Progenitor cell of endocrine pancreas (in vitro differentiated cells): ENCODE measurements around the gene MLPH. TPM values are rescaled to one million over a fixed set of nuclear protein-coding genes. Genes with fewer than 3 reads are reported as not detected.

ENCODE experiments used
- DNase-seq: peaks from one replicate; pipeline ENCODE4 v3.0.0; 2021; ENCODE audit warnings: low spot score; ENCODE audit not compliant: unreplicated experiment
- H3K27ac Mint-ChIP-seq: 2 replicates; pipeline ENCODE4 v1.8.0; 2021; ENCODE audit warnings: mild to moderate bottlenecking, moderate library complexity, mixed read lengths
- H3K27me3 Mint-ChIP-seq: 2 replicates; pipeline ENCODE4 v1.8.0; 2021; ENCODE audit warnings: mixed read lengths
- H3K36me3 Mint-ChIP-seq: 2 replicates; pipeline ENCODE4 v1.8.0; 2022; ENCODE audit warnings: mixed read lengths; ENCODE audit not compliant: insufficient read depth
- H3K4me1 Mint-ChIP-seq: 2 replicates; pipeline ENCODE4 v1.8.0; 2021; ENCODE audit warnings: low read depth, mixed read lengths
- H3K4me3 Mint-ChIP-seq: 2 replicates; pipeline ENCODE4 v1.8.0; 2021; ENCODE audit warnings: low read depth, mild to moderate bottlenecking, moderate library complexity, mixed read lengths
- H3K9me3 Mint-ChIP-seq: 2 replicates; pipeline ENCODE4 v1.8.0; 2021; ENCODE audit warnings: low read depth, mixed read lengths
- total RNA-seq: library from RNA; stranded (reverse); gene quantifications from 2 replicates; pipeline ENCODE4 v1.2.1, GENCODE V29; 2021
- TF ChIP-seq, protein P1 (sequence below): fragments of 200-600 bp; sonication (generic); IDR thresholded peaks from one replicate; pipeline ENCODE4 v1.5.0; 2021; ENCODE audit warnings: antibody characterized with exemption, mild to moderate bottlenecking; ENCODE audit not compliant: unreplicated experiment

The MLPH gene
- total RNA-seq, 1 donor from 2014 or later = 1.2 TPM

DNA sequence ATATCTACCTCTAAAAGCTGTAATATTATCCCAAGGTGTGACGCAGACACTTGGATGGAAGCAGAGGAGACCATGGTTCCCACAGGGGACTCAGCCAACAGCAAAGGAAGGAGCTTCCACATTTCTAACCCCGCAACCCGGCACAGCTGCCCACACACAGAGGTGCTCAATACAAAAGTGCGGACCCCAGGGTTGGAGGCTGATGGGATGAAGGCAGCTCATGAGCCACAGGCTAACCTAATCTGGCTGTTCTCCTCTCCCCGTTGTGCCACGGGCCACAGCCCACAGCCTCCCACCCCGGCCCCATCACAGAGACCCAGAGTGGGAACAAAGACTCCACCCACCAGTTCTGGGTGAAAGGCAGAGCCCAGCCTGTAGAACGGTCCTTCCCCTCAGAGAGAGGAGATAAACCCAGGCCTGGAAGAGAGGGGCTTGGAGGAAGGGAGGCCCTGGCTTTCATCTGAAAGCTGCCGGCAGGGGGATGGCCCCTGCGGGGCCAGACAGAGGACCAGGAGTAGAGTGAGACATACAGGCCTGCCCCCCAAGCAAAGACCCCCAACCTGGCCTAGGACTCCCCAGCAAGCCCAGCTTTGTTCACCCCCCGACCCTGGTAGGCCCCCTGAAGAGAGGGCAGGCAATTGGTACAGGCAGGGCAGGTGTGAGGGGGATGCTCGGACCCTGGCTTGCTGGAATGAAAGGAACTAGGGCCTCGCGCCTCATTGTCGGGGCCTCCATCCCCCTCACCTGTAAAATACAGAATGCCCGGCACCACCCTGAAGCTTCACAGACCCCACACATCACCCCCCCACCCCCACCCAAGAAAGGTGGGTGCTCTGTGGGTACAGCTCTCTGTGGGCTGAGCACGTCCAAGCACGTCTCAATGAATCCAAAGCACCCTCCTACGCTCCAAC is 96.6 kb downstream of the MLPH start:
- H3K27ac Mint-ChIP-seq = no peak overlapping the region
- peaks cover 3% of the 10 kb centered on the region for H3K4me1 Mint-ChIP-seq
- no peak for DNase-seq
- peaks cover 12% of the 10 kb centered on the region for H3K36me3 Mint-ChIP-seq
- no peaks in the 10 kb centered on the region for H3K9me3 Mint-ChIP-seq
- H3K4me3 Mint-ChIP-seq = no peak overlapping the region
- H3K27me3 Mint-ChIP-seq = no peaks in the 10 kb centered on the region
- TF ChIP-seq, protein P1, sequence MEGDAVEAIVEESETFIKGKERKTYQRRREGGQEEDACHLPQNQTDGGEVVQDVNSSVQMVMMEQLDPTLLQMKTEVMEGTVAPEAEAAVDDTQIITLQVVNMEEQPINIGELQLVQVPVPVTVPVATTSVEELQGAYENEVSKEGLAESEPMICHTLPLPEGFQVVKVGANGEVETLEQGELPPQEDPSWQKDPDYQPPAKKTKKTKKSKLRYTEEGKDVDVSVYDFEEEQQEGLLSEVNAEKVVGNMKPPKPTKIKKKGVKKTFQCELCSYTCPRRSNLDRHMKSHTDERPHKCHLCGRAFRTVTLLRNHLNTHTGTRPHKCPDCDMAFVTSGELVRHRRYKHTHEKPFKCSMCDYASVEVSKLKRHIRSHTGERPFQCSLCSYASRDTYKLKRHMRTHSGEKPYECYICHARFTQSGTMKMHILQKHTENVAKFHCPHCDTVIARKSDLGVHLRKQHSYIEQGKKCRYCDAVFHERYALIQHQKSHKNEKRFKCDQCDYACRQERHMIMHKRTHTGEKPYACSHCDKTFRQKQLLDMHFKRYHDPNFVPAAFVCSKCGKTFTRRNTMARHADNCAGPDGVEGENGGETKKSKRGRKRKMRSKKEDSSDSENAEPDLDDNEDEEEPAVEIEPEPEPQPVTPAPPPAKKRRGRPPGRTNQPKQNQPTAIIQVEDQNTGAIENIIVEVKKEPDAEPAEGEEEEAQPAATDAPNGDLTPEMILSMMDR = no peak

DNA sequence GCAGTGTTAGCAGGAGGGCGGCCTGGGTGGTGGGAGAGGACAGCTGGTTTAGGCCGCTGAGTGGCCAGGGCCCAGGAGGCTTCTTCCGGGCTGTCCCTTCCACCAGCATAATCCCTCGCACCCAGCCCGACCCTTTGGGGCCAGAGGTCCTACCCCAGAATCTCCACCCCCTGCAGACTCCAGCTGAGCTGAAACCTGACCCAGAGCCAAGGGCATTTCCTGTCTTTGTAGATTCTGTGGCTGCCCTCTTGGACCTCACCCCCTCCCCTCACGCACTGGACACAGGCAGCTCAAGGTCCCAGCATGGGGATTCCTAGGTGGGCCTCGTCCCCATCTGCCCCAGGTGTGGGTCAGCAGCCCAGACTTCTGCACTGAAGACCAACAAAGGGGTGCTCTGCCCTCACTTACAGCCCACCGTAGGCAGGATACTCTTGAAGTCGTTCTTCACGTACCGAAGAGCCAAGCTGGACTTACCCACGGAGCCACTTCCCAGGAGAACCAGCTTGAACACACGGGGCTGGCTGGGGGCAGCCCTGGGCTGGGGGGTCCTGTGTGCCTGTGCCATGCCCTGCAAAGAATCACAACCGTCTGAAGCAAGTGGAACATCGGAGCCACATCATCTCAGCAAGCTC is 98.7 kb downstream of the MLPH start:
- H3K4me1 Mint-ChIP-seq = peaks cover 17% of the 10 kb centered on the region
- peaks cover 12% of the 10 kb centered on the region for H3K36me3 Mint-ChIP-seq
- H3K27me3 Mint-ChIP-seq = no peaks in the 10 kb centered on the region
- TF ChIP-seq, protein P1 = no peak
- DNase-seq = no peak
- H3K9me3 Mint-ChIP-seq = no peaks in the 10 kb centered on the region
- H3K27ac Mint-ChIP-seq = no peak overlapping the region
- H3K4me3 Mint-ChIP-seq = no peak overlapping the region

DNA sequence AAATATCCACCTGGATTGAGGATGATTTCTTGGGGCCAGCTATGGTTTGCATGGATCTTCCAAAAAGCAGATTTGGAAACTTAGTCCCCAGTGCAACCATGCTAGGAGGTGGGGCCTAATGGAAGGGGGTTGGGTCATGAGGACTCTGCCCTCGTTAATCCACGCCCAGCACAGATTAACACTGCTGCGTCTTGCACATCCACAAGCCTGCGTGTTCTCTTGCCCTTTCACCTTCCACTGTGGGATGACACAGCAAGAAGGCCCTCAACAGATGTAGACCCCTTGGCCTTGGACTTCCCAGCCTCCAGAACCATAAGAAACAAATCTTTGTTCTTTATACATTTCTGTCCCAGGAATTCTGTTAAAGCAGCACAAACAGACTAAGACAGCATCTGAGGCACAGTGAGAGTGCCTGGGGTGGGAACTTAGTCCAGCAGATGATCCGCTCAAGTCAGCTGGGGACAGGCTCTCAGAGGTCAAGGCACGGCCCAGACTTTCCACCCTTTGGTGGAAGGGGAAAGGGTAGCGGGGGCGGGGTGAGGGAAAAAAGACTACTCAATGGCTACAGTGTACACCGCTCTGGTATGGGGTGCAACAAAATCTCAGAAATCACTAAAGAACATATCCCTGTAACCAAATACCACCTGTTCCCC is 101.1 kb downstream of the MLPH start:
- no peak for DNase-seq
- H3K27ac Mint-ChIP-seq = no peak overlapping the region
- no peaks in the 10 kb centered on the region for H3K9me3 Mint-ChIP-seq
- TF ChIP-seq, protein P1 = no peak
- peaks cover 26% of the 10 kb centered on the region for H3K4me1 Mint-ChIP-seq
- no peaks in the 10 kb centered on the region for H3K27me3 Mint-ChIP-seq
- H3K4me3 Mint-ChIP-seq = no peak overlapping the region
- peaks cover 12% of the 10 kb centered on the region for H3K36me3 Mint-ChIP-seq

DNA sequence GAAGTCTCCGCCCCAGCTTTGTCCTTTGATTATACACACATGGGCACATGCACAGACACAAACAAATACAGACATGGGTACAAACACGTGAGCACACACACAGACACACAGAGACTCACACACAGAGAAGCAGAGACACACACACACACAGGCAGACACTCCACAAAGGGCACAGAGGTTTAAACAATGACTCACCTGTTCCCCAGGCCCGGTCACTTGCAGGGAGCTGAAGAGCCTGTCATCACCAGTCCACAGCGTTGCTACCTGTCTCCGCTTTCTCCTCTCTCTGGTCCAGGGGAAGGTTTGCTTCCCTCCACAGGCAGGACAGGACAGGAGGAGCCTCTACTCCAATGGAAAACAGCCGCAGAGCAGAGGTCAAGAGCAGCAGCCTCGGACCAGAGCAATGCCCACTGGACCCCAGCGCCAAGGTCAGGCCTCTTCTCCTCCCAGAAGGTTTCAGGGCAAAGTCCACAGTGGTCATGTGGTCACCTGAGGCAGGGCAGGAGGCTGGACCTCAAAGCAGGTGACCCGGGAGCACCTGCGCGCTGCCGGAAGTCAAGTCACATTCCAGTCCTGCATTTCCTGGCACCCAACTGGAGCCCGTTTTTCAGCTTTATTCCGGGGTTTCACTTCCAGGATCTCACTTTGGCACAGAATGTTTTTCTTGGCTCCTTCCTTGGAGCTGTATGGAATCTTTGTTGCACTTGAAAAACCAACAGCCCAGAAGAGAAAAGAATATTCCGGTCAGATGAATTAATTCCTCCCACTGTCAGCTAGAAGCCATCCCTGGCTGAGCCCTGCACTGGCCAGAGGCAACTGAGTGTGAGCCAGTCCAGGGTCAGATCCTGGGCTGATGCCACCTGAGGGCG is 103.5 kb downstream of the MLPH start, which contains the start of gene RAB17:
Gene RAB17 (minus strand): TSS at position 463 of the 869 bp plus-strand sequence. CDS start 4,580 bp downstream, outside the sequence.
- Mint-ChIP-seq H3K4me3 (peak within 1 kb of the TSS; percentile 81), H3K27me3 (peaks cover 13% of the 10 kb centered on the region), H3K9me3 (no peaks in the 10 kb centered on the region), H3K27ac (peak within 1 kb of the TSS; percentile 95), H3K4me1 (peaks cover 40% of the 10 kb centered on the region), H3K36me3 (peaks cover 10% of the 10 kb centered on the region)
- DNase-seq = peak; percentile 50
- TF ChIP-seq, protein P1 = no peak
